ENCODE measurements around the gene USP26.
"Not testable (repeated sequence)": the region's sequence is repeated elsewhere in the genome, so short reads cannot be mapped to it uniquely, and the experiment has no call there.

Gene USP26, protein sequence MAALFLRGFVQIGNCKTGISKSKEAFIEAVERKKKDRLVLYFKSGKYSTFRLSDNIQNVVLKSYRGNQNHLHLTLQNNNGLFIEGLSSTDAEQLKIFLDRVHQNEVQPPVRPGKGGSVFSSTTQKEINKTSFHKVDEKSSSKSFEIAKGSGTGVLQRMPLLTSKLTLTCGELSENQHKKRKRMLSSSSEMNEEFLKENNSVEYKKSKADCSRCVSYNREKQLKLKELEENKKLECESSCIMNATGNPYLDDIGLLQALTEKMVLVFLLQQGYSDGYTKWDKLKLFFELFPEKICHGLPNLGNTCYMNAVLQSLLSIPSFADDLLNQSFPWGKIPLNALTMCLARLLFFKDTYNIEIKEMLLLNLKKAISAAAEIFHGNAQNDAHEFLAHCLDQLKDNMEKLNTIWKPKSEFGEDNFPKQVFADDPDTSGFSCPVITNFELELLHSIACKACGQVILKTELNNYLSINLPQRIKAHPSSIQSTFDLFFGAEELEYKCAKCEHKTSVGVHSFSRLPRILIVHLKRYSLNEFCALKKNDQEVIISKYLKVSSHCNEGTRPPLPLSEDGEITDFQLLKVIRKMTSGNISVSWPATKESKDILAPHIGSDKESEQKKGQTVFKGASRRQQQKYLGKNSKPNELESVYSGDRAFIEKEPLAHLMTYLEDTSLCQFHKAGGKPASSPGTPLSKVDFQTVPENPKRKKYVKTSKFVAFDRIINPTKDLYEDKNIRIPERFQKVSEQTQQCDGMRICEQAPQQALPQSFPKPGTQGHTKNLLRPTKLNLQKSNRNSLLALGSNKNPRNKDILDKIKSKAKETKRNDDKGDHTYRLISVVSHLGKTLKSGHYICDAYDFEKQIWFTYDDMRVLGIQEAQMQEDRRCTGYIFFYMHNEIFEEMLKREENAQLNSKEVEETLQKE

DNA sequence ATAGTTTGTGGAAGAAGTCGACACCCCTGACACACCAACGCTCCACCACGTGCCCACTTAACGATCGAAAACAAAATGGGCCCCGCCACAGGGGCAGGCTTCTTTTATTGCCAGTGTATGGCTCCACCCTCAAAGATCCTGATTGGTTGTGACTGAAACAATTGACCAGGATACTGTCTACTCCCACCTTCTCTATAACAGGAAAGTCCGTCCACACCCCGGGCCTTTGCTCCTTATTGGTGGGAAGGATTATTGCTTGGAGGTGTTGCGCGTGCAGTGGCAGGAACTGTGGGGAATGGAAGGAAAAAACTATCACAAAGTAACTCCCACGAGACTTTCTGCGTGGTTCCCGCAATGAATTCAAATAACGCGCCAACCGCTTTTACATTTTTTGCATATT lies at the start of gene USP26:
USP26 (minus strand) TSS at position 79 of the 400 bp plus-strand sequence. CDS start 68,889 bp downstream, outside the sequence.
- DNase-seq (ENCODE audit: low read depth): no peak

DNA sequence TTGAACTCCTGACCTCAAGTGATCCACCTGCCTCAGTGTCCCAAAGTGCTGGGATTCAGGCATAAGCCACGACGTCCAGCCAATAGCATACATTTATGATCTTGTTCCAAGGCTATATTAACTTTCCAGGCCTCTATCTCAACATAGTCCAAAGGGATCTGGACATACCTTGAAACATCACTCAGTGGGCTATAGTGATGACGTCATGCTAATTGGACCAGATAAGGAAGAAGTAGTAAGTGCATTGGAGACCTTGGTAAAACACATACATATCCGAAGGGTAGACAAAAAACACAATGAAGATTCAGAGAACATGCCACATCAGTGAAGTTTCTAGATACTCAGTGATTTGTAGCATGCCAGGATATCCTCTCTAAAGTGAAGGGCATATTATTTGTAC lies 37.4 kb upstream of the USP26 start:
- no peak for DNase-seq (ENCODE audit: low read depth)

DNA sequence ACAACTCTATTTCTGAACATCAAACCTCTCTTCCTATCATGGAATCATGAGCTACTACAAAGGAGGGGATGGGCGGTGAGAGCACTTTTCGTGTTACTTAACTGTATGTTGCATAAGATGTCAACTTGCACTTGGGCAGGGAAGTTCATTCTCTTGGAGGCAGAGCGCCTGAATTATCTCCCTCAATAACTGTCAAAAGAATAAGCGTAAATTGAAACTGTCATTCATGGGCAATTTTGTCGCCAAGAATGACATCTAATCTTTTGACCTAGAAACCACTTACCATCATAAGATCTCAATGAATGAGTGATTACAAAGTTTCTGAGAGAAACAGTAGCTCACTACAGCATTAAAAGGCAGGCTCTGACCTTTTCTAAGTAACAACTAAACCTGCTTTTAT lies 23.5 kb upstream of the USP26 start:
- DNase-seq (ENCODE audit: low read depth): no peak

DNA sequence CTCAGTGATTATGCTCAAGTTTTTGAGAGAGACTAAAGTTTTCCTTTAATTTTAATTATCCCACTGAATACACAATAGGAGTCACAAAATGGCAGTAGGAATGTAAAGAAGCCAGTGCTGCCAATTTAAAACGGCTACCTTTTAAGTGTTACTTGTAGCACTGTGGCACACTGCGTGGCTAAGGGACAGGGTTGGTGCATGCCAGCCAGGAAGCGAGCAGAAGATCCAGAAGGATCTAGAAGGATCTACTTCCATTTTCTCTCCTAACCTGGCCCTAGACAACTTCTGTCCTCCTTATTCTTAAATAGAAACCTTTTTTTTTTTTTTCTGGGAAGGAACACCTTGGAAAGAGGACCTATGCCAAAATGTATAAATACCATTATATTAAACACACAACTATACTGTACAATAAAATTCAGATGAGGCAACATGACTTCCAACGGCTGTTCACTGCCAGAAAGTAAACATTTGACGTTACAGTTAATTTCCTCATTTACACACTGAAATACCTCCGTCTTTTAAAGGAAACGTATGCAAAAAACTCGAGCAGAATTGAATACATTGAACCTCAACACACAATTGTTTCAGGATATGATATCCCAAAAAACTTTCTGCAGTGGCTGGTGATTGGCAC lies 2.7 kb downstream of the USP26 start:
- DNase-seq (ENCODE audit: low read depth): no peak

DNA sequence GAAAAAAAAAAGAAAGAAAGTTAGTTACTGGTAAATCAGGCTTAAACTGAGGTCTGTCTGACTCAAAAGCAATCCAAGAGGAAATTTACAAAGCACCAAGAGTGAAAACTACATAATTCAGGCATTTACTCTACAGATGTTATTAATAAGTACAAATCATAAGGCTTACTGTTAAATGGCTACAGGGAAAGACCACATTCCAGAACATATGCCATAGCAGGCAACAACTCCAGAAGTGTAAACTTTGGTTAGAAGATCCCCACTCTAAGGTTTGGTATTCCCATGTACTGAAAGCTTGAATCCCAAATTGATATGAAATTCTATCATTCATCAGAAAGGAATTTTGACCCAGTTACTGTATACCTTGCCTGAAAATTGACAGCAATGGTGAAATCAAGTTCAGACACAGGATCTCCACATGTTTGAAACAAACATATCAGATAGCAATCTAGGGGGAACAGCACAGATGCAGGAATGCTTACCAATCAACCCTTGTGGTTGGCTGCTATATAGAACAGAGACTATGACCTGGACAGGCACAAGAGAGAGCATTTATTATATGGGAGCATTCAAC lies 6.6 kb downstream of the USP26 start:
- DNase-seq (ENCODE audit: low read depth): no peak

DNA sequence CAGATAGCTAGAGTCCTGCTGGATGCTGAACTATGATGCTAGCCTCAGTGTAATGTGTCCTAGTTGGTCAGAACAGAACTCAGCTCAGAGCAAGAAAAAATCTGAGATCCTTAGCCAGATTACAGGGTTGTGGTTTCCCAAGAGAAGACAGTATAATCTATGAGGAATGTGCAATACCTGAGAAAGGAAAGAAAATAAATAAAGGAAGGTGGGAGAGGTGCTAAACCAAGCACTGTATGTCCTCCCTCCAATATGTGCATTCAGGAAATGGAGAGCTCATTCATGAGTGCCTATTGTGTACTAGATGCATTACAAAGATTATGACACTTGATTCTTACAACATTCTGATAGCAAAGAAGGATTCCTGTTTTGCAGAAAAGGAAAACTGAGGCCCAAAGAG lies 7.5 kb downstream of the USP26 start:
- no peak for DNase-seq (ENCODE audit: low read depth)

DNA sequence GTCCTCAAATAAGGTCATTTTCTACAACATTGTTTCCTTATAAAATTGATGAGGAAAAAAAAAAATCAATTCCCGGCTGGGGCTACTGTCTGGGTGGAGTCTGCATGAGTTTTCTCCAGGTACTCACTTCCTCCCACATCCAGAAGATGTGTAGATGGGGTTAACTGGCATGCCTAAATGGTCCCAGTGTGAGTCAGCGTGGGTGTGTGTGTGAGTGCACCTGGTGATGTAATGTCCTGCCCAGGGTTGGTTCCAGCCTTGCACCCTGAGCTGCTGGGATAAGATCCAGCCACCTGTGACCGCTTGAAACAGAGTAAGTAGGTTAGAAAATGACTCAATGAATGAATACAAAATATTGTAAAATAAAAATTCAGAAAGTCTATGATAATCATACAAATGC lies 11.1 kb downstream of the USP26 start:
- DNase-seq (ENCODE audit: low read depth): no peak

DNA sequence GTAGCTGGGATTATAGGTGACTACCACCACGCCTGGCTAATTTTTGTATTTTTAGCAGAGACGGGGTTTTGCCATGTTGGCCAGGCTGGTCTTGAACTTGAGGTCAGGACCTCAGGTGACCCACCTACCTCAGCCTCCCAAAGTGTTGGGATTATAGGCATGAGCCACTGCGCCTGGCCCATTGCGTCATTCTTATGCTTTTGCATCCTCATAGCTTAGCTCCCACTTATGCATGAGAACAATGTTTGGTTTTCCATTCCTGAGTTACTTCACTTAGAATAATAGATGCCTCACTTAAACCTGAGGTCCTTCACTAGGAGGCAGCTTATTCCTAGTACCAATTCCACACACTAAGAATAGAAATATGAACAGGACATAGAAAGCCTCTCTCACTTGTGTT lies 11.9 kb downstream of the USP26 start:
- DNase-seq (ENCODE audit: low read depth): not testable (repeated sequence)

DNA sequence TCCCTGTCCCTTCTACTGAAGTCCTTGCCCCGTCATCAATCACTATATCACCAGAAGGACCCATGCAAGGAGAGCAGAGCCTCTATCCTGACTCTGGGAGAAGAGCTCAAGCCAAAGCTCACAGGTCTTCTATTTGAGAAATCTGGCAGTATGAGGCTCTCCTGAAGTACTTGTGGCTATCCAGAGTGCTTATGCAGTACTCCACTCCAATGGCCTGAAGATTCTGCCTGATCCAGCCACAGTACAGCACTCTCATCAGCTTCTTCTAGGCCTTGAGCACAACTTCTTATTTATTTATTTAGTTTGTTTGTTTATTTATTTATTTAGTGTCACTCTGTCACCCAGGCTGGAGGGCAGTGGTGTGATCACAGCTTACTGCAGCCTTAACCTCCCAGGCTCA lies 13.0 kb downstream of the USP26 start:
- no peak for DNase-seq (ENCODE audit: low read depth)

DNA sequence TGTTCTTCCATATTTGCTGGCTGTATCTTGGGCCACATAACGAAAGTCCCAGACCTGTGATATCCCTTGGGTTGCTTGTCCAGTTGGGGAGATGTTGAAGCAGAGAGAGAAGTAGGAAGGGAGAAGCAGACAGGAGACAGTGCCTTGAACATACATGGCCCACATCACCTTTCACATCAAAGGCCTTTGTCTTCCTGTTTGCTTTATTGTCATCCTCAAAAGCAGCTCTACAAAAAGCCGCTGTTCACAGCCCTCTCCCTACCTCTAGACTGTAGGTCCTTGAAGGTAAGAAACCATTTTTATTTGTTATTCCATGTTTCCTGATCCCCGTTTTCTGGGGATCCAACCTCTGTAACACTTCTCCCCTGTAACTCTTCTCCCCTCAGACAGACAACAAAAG lies 14.9 kb downstream of the USP26 start:
- DNase-seq (ENCODE audit: low read depth): no peak

DNA sequence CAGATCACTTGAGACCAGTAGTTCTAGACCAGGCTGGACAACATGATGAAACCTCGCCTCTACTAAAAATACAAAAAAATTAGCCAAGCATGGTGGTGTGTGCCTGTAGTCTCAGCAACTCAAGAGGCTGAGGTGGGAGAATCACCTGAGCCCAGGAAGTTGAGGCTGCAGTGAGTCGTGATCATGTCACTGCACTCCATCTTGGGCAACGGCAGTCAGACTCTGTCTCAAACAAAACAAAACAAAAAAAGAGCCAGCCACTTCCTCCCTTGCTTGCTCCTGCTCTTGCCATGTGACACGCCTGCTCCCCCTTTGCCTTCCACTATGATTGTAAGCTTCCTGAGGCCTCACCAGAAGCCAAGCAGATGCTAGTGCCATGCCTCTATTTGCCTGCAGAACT lies 19.1 kb downstream of the USP26 start:
- DNase-seq (ENCODE audit: low read depth): not testable (repeated sequence)

DNA sequence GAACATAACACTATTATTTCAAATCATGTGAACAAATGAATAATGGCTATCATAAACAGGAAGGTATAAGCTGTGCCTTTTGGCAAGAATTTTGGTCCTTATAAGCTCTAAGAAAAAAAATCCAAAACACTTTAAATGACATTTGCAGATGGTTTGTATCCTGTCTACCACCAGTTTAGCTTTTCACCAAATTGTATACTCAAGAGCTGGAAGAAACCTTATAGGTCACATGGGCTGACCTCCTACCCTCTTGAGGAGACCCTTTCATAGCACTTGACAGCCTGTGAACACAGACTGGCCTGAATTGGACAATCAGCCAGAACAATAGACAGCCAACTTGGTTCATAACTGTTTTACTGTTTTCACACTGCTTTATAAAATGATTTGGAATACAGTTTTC lies 24.3 kb downstream of the USP26 start:
- no peak for DNase-seq (ENCODE audit: low read depth)

DNA sequence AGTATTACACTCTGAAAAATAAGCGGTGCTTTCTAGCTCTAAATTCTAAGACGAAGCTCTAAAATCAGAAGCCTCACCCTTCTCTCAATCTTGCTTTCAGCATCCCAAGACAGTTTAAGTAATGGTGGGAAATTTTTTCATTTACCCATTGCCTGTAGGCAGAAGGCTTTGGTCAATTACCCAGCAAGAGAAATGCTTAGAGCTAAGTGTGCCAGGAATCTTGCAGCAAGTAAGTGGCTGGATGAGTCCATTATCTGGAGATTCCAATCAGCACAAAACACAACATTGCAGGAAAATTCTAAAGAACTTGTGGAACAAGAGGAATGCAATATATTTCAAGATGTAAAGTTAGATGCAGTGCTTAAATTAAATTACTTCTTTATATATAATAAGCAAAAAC lies 28.4 kb downstream of the USP26 start:
- no peak for DNase-seq (ENCODE audit: low read depth)

DNA sequence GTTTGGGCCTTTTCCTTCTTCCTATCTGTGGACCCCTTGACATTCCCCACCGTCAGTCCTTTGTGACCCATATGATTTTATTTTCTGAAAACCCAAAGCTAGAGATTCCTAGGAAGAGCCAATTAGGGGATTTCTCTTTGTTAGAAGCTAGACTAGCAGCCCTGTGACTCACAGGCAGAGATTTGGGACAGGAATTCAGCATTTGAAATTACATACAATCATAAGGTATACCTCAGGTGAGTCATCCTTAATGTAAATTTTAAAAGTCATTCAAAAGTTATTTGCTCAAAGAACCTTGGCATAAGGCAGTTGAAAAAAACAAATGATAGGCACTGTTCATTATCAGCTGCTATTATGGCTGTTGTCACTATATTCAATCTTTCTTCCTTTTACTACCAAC lies 40.6 kb downstream of the USP26 start:
- no peak for DNase-seq (ENCODE audit: low read depth)

DNA sequence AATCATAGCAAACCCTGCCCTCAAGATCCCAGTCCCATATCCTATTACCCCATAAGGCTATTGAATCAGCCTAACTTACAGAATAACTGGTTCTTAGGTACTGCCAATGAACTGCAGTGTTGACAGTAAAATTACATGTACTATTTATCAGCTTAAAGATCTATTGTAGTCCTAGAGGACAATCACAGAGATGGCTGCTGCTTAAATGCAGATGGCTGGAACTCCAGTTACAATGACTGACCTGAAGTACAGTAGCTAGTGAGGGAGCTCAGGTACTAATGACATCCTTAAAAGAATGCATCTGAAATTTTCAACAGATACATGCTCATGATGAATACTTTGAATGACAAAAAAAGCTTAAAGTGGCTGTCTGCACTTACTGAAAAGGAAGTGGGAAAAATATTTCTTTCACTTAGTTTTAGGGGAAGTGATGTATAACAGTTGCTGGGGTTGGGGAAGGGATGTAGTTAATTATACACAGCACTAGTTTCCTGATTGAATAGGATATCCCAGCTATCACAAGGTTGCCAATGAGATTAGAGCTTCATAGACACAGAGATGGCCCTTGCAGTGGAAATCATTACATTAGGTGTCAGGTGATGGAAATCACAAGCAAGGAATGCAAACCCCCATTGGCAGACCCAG lies 42.0 kb downstream of the USP26 start:
- no peak for DNase-seq (ENCODE audit: low read depth)

DNA sequence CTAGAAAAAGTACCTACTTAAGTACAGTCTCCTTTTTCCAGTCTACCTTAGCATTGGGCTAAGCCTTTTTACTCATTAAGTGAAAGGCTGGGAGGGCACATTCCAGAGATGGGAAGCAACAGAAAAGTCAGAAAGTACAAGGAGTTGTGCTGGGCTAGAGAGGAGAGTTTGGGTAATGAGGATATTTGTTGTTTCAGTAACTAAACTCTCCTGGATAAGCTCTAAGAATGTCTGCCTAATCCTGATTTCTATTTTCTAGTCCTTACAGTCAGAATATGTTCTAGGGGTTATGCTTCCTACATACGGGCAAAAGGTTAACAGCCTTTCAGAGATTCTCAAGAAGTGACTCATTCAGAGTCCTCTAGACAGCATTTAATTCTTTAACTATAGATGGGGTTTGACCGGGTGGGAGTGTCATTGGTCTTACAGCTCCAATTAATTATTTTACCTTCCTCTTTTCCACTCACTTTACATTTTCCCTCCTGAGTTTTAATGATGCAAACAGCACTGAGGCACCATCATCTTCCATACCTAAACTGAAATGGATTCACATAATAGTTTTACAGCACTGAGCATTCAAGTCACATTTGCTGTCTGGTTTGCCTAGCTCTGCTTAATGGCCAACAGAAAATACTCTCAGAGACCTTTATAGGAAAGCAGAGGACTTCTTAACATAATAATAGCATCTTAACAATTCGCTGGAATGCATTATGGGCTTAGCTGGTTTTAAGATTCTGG lies 42.9 kb downstream of the USP26 start:
- peak; percentile 33 for DNase-seq (ENCODE audit: low read depth)

DNA sequence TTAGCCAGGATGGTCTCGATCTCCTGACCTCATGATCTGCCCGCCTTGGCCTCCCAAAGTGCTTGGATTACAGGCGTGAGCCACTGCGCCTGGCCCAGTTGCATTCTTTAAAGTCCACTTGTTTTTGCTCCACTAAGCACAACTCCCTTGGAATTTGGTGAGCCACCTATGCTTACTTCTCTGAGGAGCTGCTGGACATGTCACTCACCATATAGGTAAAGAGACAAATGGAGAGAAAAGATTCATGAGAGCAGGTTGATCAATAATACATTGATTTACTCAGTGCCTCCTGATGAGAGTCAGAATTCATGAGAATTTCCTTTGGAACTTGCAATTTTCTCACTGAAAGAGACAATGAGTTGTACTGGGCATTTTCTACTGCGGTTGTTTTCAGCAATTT lies 48.2 kb downstream of the USP26 start:
- DNase-seq (ENCODE audit: low read depth): no peak

DNA sequence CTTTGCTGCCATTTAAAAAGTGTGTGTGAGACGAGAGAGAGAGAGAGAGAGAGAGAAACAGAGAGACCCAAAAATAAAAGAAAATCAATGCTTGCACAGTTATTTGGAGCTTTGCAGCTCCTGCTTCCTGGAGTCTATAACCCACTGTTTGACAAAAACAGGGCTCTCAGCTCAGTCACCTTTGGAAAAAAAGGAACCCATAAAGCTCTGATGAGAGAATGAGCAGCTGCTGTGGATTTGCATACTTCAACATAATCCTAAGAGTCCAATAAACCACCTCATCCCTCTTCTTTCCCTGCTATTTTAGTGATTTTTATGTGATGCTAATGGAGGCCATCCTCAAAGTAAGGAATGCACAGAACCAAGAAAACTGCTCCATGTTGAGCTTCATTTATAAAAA lies 50.3 kb downstream of the USP26 start:
- no peak for DNase-seq (ENCODE audit: low read depth)

DNA sequence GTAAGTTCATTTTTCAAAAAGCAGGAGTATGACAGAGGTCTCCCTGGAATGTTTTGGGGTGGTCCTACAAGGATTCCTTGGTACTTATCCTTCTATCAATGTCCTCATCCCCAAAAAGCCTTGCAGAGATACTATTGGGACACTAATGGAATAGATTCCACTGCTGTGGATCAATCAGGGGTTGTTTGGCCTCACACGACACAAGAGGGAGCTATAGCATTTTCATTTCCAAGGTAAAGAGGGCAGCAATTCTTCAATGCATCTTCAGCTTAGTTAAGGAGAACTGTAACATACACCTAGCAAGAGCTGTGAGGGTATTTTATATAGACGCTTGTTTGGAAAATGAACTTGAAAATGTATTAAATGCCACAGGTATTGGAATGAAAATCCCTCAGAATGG lies 50.9 kb downstream of the USP26 start:
- peak; percentile 5 for DNase-seq (ENCODE audit: low read depth)

DNA sequence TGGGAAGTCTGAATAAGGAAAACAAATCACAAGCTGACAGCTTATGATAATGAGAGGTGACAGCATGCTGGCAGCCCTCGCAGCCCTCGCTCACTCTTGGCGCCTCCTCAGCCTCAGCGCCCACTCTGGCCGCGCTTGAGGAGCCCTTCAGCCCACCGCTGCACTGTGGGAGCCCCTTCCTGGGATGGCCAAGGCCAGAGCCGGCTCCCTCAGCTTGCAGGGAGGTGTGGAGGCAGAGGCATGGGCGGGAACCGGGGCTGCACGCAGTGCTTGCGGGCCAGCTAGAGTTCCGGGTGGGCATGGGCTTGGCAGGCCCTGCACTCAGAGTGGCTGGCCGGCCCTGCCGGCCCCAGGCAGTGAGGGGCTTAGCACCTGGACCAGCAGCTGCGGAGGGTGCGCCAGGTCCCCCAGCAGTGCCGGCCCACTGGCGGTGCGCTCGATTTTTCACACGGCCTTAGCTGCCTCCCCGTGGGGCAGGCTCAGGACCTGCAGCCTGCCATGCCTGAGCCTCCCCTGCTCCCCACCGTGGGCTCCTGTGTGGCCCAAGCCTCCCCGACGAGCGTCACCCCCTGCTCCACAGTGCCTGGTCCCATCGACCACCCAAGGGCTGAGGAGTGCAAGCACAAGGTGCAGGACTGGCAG lies 52.6 kb downstream of the USP26 start:
- not testable (repeated sequence) for DNase-seq (ENCODE audit: low read depth)

DNA sequence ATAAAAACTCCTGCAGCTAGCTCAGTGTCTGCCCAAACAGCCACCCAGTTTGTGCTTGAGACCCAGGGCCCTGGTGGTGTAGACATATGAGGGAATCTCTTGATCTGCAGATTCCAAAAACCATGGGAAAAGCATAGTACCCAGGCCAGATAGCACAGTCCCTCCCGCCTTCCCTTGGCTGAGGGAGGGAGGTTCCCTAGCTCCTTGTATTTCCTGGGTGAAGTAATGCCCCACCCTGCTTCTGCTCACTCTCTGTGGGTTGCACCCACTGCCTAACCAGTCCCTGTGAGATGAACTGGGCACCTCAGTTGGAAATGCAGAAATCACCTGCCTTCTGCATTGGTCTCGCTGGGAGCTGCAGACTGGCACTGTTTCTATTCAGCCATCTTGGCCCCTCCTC lies 54.6 kb downstream of the USP26 start:
- DNase-seq (ENCODE audit: low read depth): no peak

Measured in amniotic epithelial cell (primary cell).